ENCODE results near the gene TRIM38. TPM values are rescaled to one million over a fixed set of nuclear protein-coding genes. Genes with fewer than 3 reads are reported as not detected.
"Not testable (repeated sequence)": the region's sequence is repeated elsewhere in the genome, so short reads cannot be mapped to it uniquely, and the experiment has no call there.

Gene TRIM38
- total and polyA plus RNA-seq, 4 donors, result 7.2 to 18.0 (median 10.1) TPM

DNA sequence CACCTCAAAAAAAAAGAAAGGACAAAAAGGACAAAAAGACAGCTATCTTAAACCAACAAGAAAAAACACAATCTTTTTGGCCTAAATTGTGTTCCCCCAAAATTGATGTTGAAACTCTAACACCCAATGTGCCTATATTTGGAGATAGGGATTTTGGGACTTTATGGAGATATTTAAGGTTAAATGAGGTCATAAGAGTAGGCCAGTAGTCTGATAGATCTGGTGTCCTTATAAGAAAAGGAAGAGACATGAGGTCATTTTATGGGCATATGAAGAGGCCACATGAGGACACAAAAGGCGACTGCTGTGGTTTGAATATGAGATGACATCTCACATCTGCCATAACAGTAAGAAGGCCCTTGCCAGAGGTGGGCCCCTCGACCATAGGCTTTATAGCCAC is 49.5 kb downstream of the TRIM38 start:
- no peak for DNase-seq
- TF ChIP-seq, protein P1, sequence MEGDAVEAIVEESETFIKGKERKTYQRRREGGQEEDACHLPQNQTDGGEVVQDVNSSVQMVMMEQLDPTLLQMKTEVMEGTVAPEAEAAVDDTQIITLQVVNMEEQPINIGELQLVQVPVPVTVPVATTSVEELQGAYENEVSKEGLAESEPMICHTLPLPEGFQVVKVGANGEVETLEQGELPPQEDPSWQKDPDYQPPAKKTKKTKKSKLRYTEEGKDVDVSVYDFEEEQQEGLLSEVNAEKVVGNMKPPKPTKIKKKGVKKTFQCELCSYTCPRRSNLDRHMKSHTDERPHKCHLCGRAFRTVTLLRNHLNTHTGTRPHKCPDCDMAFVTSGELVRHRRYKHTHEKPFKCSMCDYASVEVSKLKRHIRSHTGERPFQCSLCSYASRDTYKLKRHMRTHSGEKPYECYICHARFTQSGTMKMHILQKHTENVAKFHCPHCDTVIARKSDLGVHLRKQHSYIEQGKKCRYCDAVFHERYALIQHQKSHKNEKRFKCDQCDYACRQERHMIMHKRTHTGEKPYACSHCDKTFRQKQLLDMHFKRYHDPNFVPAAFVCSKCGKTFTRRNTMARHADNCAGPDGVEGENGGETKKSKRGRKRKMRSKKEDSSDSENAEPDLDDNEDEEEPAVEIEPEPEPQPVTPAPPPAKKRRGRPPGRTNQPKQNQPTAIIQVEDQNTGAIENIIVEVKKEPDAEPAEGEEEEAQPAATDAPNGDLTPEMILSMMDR (IDR thresholded peaks at IDR 0.05; ENCODE audit: control extremely low read depth, extremely low read depth), result no peak
- 92 to 94% methylated on average over 2 of the region's 2 CpGs for WGBS, 2 donors

DNA sequence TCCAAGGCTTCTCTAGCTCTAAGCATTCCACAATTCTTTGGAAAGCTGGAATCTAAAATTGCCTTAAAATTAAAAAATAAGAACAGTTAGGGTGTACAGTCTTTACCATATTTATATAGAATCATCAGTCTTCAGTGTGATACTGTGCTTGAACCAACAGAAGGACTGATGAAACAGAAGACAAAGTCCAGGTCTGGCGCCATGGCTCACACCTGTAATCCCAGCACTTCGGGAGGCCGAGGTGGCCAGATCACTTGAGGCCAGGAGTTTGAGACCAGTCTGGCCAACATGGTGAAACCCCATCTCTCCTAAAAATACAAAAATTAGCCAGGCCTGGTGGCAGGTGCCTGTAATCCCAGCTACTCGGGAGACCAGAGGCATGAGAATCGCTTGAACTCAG is 51.8 kb downstream of the TRIM38 start:
- H3K27me3 ChIP-seq (ENCODE audit: control insufficient read depth in 3 of 3, insufficient read depth in 3 of 3, low read length in 2 of 3); H3K27ac ChIP-seq (ENCODE audit: low read depth in 1 of 2, low read length in 1 of 2); H3K9ac ChIP-seq (ENCODE audit: insufficient read depth in 1 of 2, low read length in 2 of 2); H3K4me3 ChIP-seq; ATAC-seq (ENCODE audit: insufficient read depth, low FRiP score); H3K9me3 ChIP-seq (ENCODE audit: control insufficient read depth in 4 of 4, insufficient read depth in 3 of 4, low read length in 3 of 4); DNase-seq; H3K36me3 ChIP-seq (ENCODE audit: control insufficient read depth in 4 of 4, insufficient read depth in 4 of 4, low read length in 4 of 4): not testable (repeated sequence)
- WGBS, 2 donors, result 98% methylated on average over 5 of the region's 5 CpGs
- peaks cover 0 to 23% (median 4%) of the 10 kb centered on the region in 5 donors for H3K4me1 ChIP-seq (ENCODE audit: control insufficient read depth in 5 of 5, insufficient read depth in 5 of 5, low read length in 5 of 5)

More for the DNA sequence above, 49.5 kb downstream of the TRIM38 start:
- H3K9ac ChIP-seq (ENCODE audit: insufficient read depth in 1 of 2, low read length in 2 of 2), result no peak overlapping the region
- no peaks in the 10 kb centered on the region for H3K27me3 ChIP-seq (ENCODE audit: control insufficient read depth in 3 of 3, insufficient read depth in 3 of 3, low read length in 2 of 3)
- no peaks in the 10 kb centered on the region for H3K36me3 ChIP-seq (ENCODE audit: control insufficient read depth in 4 of 4, insufficient read depth in 4 of 4, low read length in 4 of 4)
- no peak overlapping the region for H3K4me3 ChIP-seq
- no peaks in the 10 kb centered on the region for H3K9me3 ChIP-seq (ENCODE audit: control insufficient read depth in 4 of 4, insufficient read depth in 3 of 4, low read length in 3 of 4)
- no peak for ATAC-seq (ENCODE audit: insufficient read depth, low FRiP score)
- H3K27ac ChIP-seq (ENCODE audit: low read depth in 1 of 2, low read length in 1 of 2), result no peak overlapping the region
- H3K4me1 ChIP-seq (ENCODE audit: control insufficient read depth in 5 of 5, insufficient read depth in 5 of 5, low read length in 5 of 5), result peaks cover 0 to 11% (median 3%) of the 10 kb centered on the region in 5 donors

DNA sequence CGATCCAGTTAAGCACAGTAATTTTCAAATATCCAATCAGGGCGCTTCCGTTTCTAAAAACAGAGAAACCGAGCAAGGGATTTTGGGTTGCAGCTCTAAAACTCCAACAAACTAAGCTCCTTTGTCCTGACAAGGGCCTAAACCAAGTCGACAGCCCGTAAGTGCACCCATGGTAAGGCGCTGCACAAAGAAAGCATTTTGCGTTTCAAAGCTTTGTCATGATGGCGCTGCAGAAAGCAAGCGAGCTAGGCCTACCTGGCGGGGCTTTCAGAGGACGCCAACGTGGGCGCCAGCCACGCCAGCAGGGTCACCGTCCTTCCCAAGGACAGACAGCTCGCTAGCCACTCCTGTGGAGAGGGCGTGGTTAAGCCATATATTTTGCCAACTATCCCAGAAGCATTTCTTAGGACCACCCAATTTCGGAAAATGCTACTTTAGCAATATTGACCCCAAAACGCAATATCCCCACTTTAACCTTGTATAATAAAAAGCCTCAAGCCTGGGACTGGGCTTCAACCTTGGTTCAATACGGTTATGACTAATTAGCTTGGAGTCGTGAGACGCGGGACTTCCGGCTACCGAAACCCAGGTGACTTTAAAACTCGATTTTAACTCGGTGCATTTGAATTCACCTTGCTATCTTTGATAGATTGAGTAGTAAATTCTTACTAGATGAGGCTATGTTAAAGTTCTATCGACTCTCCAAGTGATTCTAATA is 53.8 kb downstream of the TRIM38 start:
- peak; percentile 83 to 95 (median 90) for DNase-seq
- Histone ChIP-seq H3K36me3 (ENCODE audit: control insufficient read depth in 4 of 4, insufficient read depth in 4 of 4, low read length in 4 of 4) (no peaks in the 10 kb centered on the region), H3K4me3 (no peak overlapping the region), H3K9ac (ENCODE audit: insufficient read depth in 1 of 2, low read length in 2 of 2) (peak overlapping the region; percentile 66 to 95), H3K4me1 (ENCODE audit: control insufficient read depth in 5 of 5, insufficient read depth in 5 of 5, low read length in 5 of 5) (peaks cover 0 to 27% (median 4%) of the 10 kb centered on the region in 5 donors), H3K27me3 (ENCODE audit: control insufficient read depth in 3 of 3, insufficient read depth in 3 of 3, low read length in 2 of 3) (no peaks in the 10 kb centered on the region), H3K9me3 (ENCODE audit: control insufficient read depth in 4 of 4, insufficient read depth in 3 of 4, low read length in 3 of 4) (no peaks in the 10 kb centered on the region), H3K27ac (ENCODE audit: low read depth in 1 of 2, low read length in 1 of 2) (peak overlapping the region in 1 of 2 donors; percentile 96)
- 68 to 77% methylated on average over 29 of the region's 29 CpGs for WGBS, 2 donors
- TF ChIP-seq, protein P1 (IDR thresholded peaks at IDR 0.05; ENCODE audit: control extremely low read depth, extremely low read depth), result no peak
- no peak for ATAC-seq (ENCODE audit: insufficient read depth, low FRiP score)

DNA sequence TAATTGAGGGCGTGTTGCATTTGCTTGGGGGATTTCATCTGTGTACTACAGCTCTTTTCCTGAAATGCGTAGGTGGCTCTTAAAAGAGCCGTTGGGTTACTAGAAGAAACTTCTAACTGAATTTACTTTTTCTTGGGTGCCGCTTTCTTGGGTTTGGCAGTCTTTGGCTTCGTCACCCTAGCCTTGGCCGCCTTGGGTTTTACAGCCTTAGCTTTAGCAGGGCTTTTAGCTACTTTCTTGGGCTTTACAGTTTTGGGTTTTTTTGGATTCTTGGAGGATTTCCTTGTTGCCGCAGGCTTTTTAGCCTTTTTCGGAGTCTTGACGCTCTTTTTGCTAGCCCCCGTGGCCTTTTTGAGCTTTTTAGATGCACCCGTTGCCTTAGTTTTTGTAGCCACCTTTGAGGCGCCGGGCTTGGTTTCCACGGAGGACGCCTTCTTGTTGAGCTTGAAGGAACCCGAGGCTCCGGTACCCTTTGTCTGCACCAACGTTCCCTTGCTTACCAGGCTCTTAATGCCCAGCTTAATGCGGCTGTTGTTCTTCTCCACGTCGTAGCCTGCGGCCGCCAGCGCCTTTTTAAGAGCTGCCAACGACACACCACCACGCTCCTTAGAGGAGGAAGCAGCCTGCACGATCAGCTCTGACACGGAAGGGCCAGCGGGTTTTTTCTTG is 54.5 kb downstream of the TRIM38 start:
- Histone ChIP-seq H3K9me3 (ENCODE audit: control insufficient read depth in 4 of 4, insufficient read depth in 3 of 4, low read length in 3 of 4) (no peaks in the 10 kb centered on the region), H3K4me1 (ENCODE audit: control insufficient read depth in 5 of 5, insufficient read depth in 5 of 5, low read length in 5 of 5) (peaks cover 0 to 30% (median 4%) of the 10 kb centered on the region in 5 donors), H3K27me3 (ENCODE audit: control insufficient read depth in 3 of 3, insufficient read depth in 3 of 3, low read length in 2 of 3) (no peaks in the 10 kb centered on the region), H3K9ac (ENCODE audit: insufficient read depth in 1 of 2, low read length in 2 of 2) (peak overlapping the region; percentile 66 to 95), H3K27ac (ENCODE audit: low read depth in 1 of 2, low read length in 1 of 2) (peak overlapping the region; percentile 72 to 96), H3K4me3 (peak overlapping the region; percentile 4), H3K36me3 (ENCODE audit: control insufficient read depth in 4 of 4, insufficient read depth in 4 of 4, low read length in 4 of 4) (no peaks in the 10 kb centered on the region)
- TF ChIP-seq, protein P1 (IDR thresholded peaks at IDR 0.05; ENCODE audit: control extremely low read depth, extremely low read depth), result no peak
- WGBS, 2 donors, result 31% methylated on average over 29 of the region's 29 CpGs
- no peak for ATAC-seq (ENCODE audit: insufficient read depth, low FRiP score)
- no peak for DNase-seq
